K562 (cell line): ENCODE results near the gene ROM1. TPM values are rescaled to one million over a fixed set of nuclear protein-coding genes. Genes with fewer than 3 reads are reported as not detected.

Experiments used
- CBFB ChIP-seq: sonication (generic); formaldehyde crosslinking; IDR thresholded peaks from 2 replicates; pipeline ENCODE4 v1.4.0; 2020; ENCODE audit warnings: mild to moderate bottlenecking, missing genetic modification reagents
- DDX20 ChIP-seq: fragments of 450-650 bp; IDR thresholded peaks from 2 replicates; pipeline ENCODE4 v1.6.1; 2016; ENCODE audit warnings: missing genetic modification characterization, low read depth, mild to moderate bottlenecking, missing compliant biosample characterization, moderate library complexity
- MCM2 ChIP-seq: fragments of 450-650 bp; IDR thresholded peaks from 2 replicates; pipeline ENCODE4 v1.6.1; 2017; ENCODE audit warnings: low read depth, mild to moderate bottlenecking
- RBM39 ChIP-seq: fragments of 200-400 bp; formaldehyde crosslinking; optimal IDR thresholded peaks from 2 replicates; pipeline ENCODE3; 2018; ENCODE audit warnings: low read depth, low read length
- RCOR1 ChIP-seq, 2 experiments: IDR thresholded peaks; 2 replicates each; pipeline ENCODE4 v1.6.1; 2012; ENCODE audit warnings: low read depth in 2 of 2, low read length in 2 of 2, borderline replicate concordance in 1 of 2, improper control_type of control experiment in 1 of 2
- RNF219 ChIP-seq: fragments of 250-450 bp; sonication (Bioruptor Pico); IDR thresholded peaks from 2 replicates; pipeline ENCODE4 v1.5.0; 2022; ENCODE audit warnings: mild to moderate bottlenecking
- SIN3B ChIP-seq: fragments of 450-650 bp; IDR thresholded peaks from 2 replicates; pipeline ENCODE4 v1.6.1; 2017; ENCODE audit warnings: low read depth, mild to moderate bottlenecking, moderate library complexity
- SRSF1 ChIP-seq: fragments of 200-400 bp; formaldehyde crosslinking; IDR thresholded peaks from 2 replicates; pipeline ENCODE4 v1.6.1; 2017; ENCODE audit warnings: mild to moderate bottlenecking, low read depth, low read length, moderate library complexity
- SRSF3 ChIP-seq: fragments of 200-400 bp; formaldehyde crosslinking; IDR thresholded peaks from 2 replicates; pipeline ENCODE4 v1.6.1; 2016; ENCODE audit warnings: mild to moderate bottlenecking, low read length, moderate library complexity; ENCODE audit not compliant: insufficient read depth
- STAT5A ChIP-seq: IDR thresholded peaks from 2 replicates; pipeline ENCODE4 v1.6.1; 2012; ENCODE audit warnings: low read length, inconsistent platforms, borderline replicate concordance
- STAT5B ChIP-seq: fragments of 250-450 bp; sonication (Bioruptor Pico); IDR thresholded peaks from 2 replicates; pipeline ENCODE4 v1.8.0; 2021; ENCODE audit warnings: mild to moderate bottlenecking, inconsistent platforms
- USF2 ChIP-seq: sonication (generic); formaldehyde crosslinking; IDR thresholded peaks from 2 replicates; pipeline ENCODE4 v1.5.0; 2020; ENCODE audit warnings: missing genetic modification reagents
- ZBTB11 ChIP-seq, 3 experiments: fragments of 200-800 bp in 1 of 3; fragments of 250-450 bp in 1 of 3; fragments of 450-650 bp in 1 of 3; sonication (Bioruptor Pico) in 1 of 3; sonication (Bioruptor generic) in 1 of 3; formaldehyde crosslinking in 1 of 3; IDR thresholded peaks; 2 replicates each; pipeline versions ENCODE4 v1.6.1 to v1.8.0; 2016 to 2022; ENCODE audit warnings: mild to moderate bottlenecking in 2 of 3, missing genetic modification characterization in 2 of 3, missing compliant biosample characterization in 1 of 3, moderate library complexity in 1 of 3
- ZNF121 ChIP-seq: sonication (generic); formaldehyde crosslinking; conservative IDR thresholded peaks from 2 replicates; pipeline ENCODE4 v1.8.0; 2022; ENCODE audit warnings: missing genetic modification reagents
- ZNF444 ChIP-seq: fragments of 250-450 bp; sonication (Bioruptor Pico); IDR thresholded peaks from 2 replicates; pipeline ENCODE4 v1.4.0; 2020; ENCODE audit warnings: mild to moderate bottlenecking, moderate library complexity
- polyA plus RNA-seq, 8 experiments: library from polyadenylated mRNA; depleted of rRNA in 4 of 8; stranded (reverse) in 5 of 8; unstranded in 3 of 8; fragments of >200 nt; fragmentation: Nextera tagmentation in 2 of 8; fragmentation: Illumina TruSeq in 1 of 8; extraction: Ambion mirVana in 2 of 8; extraction: Trizol in 1 of 8; gene quantifications; 2 replicates each; pipeline versions ENCODE4 v1.2.1 to v1.2.3, GENCODE V29; 2011 to 2014; ENCODE audit warnings: inconsistent platforms in 1 of 8, missing spikeins in 1 of 8
- total RNA-seq, 7 experiments: library from RNA; depleted of rRNA in 6 of 7; stranded (reverse); fragments of >200 nt in 6 of 7; fragmentation: Illumina TruSeq in 2 of 7; extraction: Trizol in 2 of 7; gene quantifications; 2 replicates each; pipeline versions ENCODE4 v1.2.1 to v1.2.3, GENCODE V29; 2011 to 2021; ENCODE audit warnings: low replicate concordance in 1 of 7
- TF ChIP-seq, protein P1 (sequence below): fragments of 450-650 bp; formaldehyde crosslinking; IDR thresholded peaks from 2 replicates; pipeline ENCODE4 v1.4.0; 2022; ENCODE audit warnings: missing genetic modification characterization

ROM1 gene
- total and polyA plus RNA-seq, 9 of the 15 experiments (the other 6 are each of a cell fraction or from before 2014, with no cell fraction given), result 0.75 to 4.0 (median 2.6) TPM

- TF ChIP-seq ZBTB11 (CRISPR knock-in tag; IDR thresholded peaks at IDR 0.05), result peak; percentile 88 to 98 (median 95)
- TF ChIP-seq USF2 (CRISPR knock-in tag), result peak; percentile 69
- TF ChIP-seq SRSF3, result no peak
- TF ChIP-seq STAT5B (CRISPR knock-in tag), result no peak
- TF ChIP-seq ZNF444 (CRISPR knock-in tag), result no peak
- TF ChIP-seq DDX20 (tag), result no peak
- TF ChIP-seq SIN3B, result peak; percentile 35; the same call in 1 of the 2 replicates
- peak; percentile 26; the same call in 1 of the 2 replicates for TF ChIP-seq STAT5A
- no peak for TF ChIP-seq RNF219 (CRISPR knock-in tag)
- TF ChIP-seq, protein P1, sequence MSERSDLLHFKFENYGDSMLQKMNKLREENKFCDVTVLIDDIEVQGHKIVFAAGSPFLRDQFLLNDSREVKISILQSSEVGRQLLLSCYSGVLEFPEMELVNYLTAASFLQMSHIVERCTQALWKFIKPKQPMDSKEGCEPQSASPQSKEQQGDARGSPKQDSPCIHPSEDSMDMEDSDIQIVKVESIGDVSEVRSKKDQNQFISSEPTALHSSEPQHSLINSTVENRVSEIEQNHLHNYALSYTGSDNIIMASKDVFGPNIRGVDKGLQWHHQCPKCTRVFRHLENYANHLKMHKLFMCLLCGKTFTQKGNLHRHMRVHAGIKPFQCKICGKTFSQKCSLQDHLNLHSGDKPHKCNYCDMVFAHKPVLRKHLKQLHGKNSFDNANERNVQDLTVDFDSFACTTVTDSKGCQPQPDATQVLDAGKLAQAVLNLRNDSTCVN (CRISPR knock-in tag), result peak; percentile 52; the same call in 1 of the 2 replicates
- TF ChIP-seq MCM2, result no peak
- TF ChIP-seq SRSF1, result no peak
- no peak for TF ChIP-seq CBFB (CRISPR knock-in tag)
- TF ChIP-seq ZNF121 (CRISPR knock-in tag), result no peak
- no peak for TF ChIP-seq RBM39
- TF ChIP-seq RCOR1 (IDR thresholded peaks at IDR 0.05; ENCODE audit: borderline replicate concordance in 1 of 2, low read depth in 2 of 2, low read length in 2 of 2), result no peak
Observed at GRCh38 chr11:62621567-62622470, 8.8 kb downstream of the ROM1 start, which contains the start of gene B3GAT3 (continued).
